BE2C (cell line): ENCODE results near the gene SEC61A1.

Experiments used
- DNase-seq: peaks from one replicate; pipeline ENCODE4 v3.0.0-alpha.2; 2020
- H3K27me3 ChIP-seq: fragments of 250-450 bp; sonication (Bioruptor Pico); 2 replicates; pipeline ENCODE4 v1.5.1; 2020; ENCODE audit warnings: mild to moderate bottlenecking
- H3K36me3 ChIP-seq: fragments of 250-450 bp; sonication (Bioruptor Pico); 2 replicates; pipeline ENCODE4 v1.5.1; 2020; ENCODE audit warnings: mild to moderate bottlenecking
- H3K4me1 ChIP-seq: fragments of 250-450 bp; sonication (Bioruptor Pico); 2 replicates; pipeline ENCODE4 v1.5.1; 2020
- H3K4me3 ChIP-seq: 2 replicates; pipeline ENCODE4 v1.5.1; 2011; ENCODE audit warnings: low read depth, low read length
- H3K9me3 ChIP-seq: fragments of 250-450 bp; sonication (Bioruptor Pico); 2 replicates; pipeline ENCODE4 v1.5.1; 2020
- TF ChIP-seq, protein P1 (sequence below): IDR thresholded peaks from 2 replicates; pipeline ENCODE4 v1.5.1; 2012; ENCODE audit warnings: mild to moderate bottlenecking, low read depth, low read length

The SEC61A1 gene

GRCh38 chr3:128113817-128114794, 61.9 kb downstream of the SEC61A1 start:
- peaks cover 79% of the 10 kb centered on the region for H3K36me3 ChIP-seq
- H3K9me3 ChIP-seq, result no peaks in the 10 kb centered on the region
- H3K27me3 ChIP-seq, result no peaks in the 10 kb centered on the region
- H3K4me1 ChIP-seq, result peaks cover 34% of the 10 kb centered on the region
- no peak for DNase-seq
- no peak overlapping the region for H3K4me3 ChIP-seq
- TF ChIP-seq, protein P1, sequence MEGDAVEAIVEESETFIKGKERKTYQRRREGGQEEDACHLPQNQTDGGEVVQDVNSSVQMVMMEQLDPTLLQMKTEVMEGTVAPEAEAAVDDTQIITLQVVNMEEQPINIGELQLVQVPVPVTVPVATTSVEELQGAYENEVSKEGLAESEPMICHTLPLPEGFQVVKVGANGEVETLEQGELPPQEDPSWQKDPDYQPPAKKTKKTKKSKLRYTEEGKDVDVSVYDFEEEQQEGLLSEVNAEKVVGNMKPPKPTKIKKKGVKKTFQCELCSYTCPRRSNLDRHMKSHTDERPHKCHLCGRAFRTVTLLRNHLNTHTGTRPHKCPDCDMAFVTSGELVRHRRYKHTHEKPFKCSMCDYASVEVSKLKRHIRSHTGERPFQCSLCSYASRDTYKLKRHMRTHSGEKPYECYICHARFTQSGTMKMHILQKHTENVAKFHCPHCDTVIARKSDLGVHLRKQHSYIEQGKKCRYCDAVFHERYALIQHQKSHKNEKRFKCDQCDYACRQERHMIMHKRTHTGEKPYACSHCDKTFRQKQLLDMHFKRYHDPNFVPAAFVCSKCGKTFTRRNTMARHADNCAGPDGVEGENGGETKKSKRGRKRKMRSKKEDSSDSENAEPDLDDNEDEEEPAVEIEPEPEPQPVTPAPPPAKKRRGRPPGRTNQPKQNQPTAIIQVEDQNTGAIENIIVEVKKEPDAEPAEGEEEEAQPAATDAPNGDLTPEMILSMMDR, result no peak
